GM12878 (cell line): ENCODE measurements around the gene VPS39. TPM values are rescaled to one million over a fixed set of nuclear protein-coding genes. Genes with fewer than 3 reads are reported as not detected.

Source experiments
- ATAC-seq: fragments of 200-7000 bp; cut with Tn5 transposase; 3 replicates; pipeline ENCODE4 v1.9.1; 2020; ENCODE audit warnings: mild to moderate bottlenecking, moderate library complexity
- BruUV-seq: library from RNA; stranded (reverse); fragments of 400-500 nt; replicated peaks from 2 replicates; lab custom pipeline; 2021; lab: Mats Ljungman, UMichigan
- CTCF ChIA-PET: fragments of 300-600 bp; sonication (Branson Sonifier 250); formaldehyde crosslinking; extraction: SDS; loops from one replicate; lab custom pipeline; 2021; ENCODE audit warnings: inconsistent platforms; lab: Yijun Ruan, JAX
- POLR2A ChIA-PET: fragments of 350-600 bp; formaldehyde crosslinking; extraction: SDS; loops from one replicate; lab custom pipeline; 2021; ENCODE audit warnings: inconsistent platforms; lab: Charles Lee
- RAD21 ChIA-PET: fragments of 300-600 bp; sonication (Branson Sonifier 250); formaldehyde crosslinking; loops from one replicate; lab custom pipeline; 2023; ENCODE audit warnings: antibody characterized with exemption; ENCODE audit not compliant: unreplicated experiment; lab: Charles Lee
- SMC1A ChIA-PET: fragments of 300-600 bp; sonication (Branson Sonifier 250); formaldehyde crosslinking; loops from one replicate; lab custom pipeline; 2023; ENCODE audit not compliant: unreplicated experiment, uncharacterized antibody; lab: Charles Lee
- DNase-seq: peaks from one replicate; pipeline ENCODE4 v3.0.0-alpha.2; 2011; ENCODE audit warnings: low read depth, low spot score
- FAIRE-seq: peaks from 3 replicates; lab custom pipeline; 2011; peaks lifted over from hg19 to GRCh38; lab: Jason Lieb, UNC
- H2AFZ ChIP-seq: 2 replicates; pipeline ENCODE4 v1.6.0; 2011; ENCODE audit warnings: low read depth, low read length, control low read depth; ENCODE audit not compliant: control insufficient read depth
- H3K27ac ChIP-seq: 2 replicates; pipeline ENCODE4 v1.5.1; 2011; ENCODE audit warnings: control low read depth; ENCODE audit not compliant: control insufficient read depth, insufficient read depth
- H3K27me3 ChIP-seq, 2 experiments: replicated peaks in 1 of 2; 2 replicates each; pipeline versions ENCODE4 v1.6.0 to v1.6.1; 2011; ENCODE audit warnings: low read length in 1 of 2; ENCODE audit not compliant: control insufficient read depth in 2 of 2, insufficient read depth in 2 of 2
- H3K36me3 ChIP-seq, 2 experiments: 2 replicates each; pipeline ENCODE4 v1.5.1; 2011; ENCODE audit warnings: low read length in 1 of 2; ENCODE audit not compliant: control insufficient read depth in 2 of 2, insufficient read depth in 2 of 2
- H3K4me1 ChIP-seq: 2 replicates; pipeline ENCODE4 v1.6.1; 2011; ENCODE audit warnings: mild to moderate bottlenecking, low read length, moderate library complexity, mixed read lengths; ENCODE audit not compliant: control insufficient read depth, insufficient read depth
- H3K4me2 ChIP-seq: 2 replicates; pipeline ENCODE4 v1.6.0; 2011; ENCODE audit warnings: control low read depth; ENCODE audit not compliant: control insufficient read depth, insufficient read depth
- H3K4me3 ChIP-seq: fragments of 200-600 bp; sonication (generic); 2 replicates; pipeline ENCODE4 v1.5.1; 2016
- H3K79me2 ChIP-seq: 2 replicates; pipeline ENCODE4 v1.6.0; 2011; ENCODE audit warnings: low read length; ENCODE audit not compliant: control insufficient read depth, insufficient read depth
- H3K9ac ChIP-seq: 2 replicates; pipeline ENCODE4 v1.8.0; 2011; ENCODE audit warnings: low read length, control low read depth, mixed read lengths; ENCODE audit not compliant: control insufficient read depth, insufficient read depth
- H3K9me3 ChIP-seq: replicated peaks from 3 replicates; pipeline ENCODE4 v1.5.1; 2011; ENCODE audit warnings: mild to moderate bottlenecking, low read length; ENCODE audit not compliant: control insufficient read depth, insufficient read depth
- H4K20me1 ChIP-seq: 2 replicates; pipeline ENCODE4 v1.6.0; 2011; ENCODE audit not compliant: control insufficient read depth, insufficient read depth
- BRCA1 ChIP-seq: IDR thresholded peaks from 2 replicates; pipeline ENCODE4 v1.6.1; 2011; ENCODE audit warnings: low read depth, low read length, improper control_type of control experiment
- CEBPB ChIP-seq, 2 experiments: fragments of 150-350 bp in 1 of 2; IDR thresholded peaks; 2 replicates each; pipeline ENCODE4 v1.6.1; 2012 to 2014; ENCODE audit warnings: low read depth in 2 of 2, low read length in 2 of 2, borderline replicate concordance in 1 of 2, inconsistent platforms in 1 of 2
- EZH2 ChIP-seq: IDR thresholded peaks from 2 replicates; pipeline ENCODE4 v1.6.1; 2012; ENCODE audit warnings: low read depth, mild to moderate bottlenecking, control low read depth, inconsistent platforms, low read length, borderline replicate concordance; ENCODE audit not compliant: control insufficient read depth
- FOXM1 ChIP-seq: IDR thresholded peaks from 2 replicates; pipeline ENCODE4 v1.6.1; 2012; ENCODE audit warnings: low read depth, mild to moderate bottlenecking, inconsistent platforms, low read length, moderate library complexity
- JUND ChIP-seq: IDR thresholded peaks from 2 replicates; pipeline ENCODE4 v1.6.1; 2012; ENCODE audit warnings: low read depth, mild to moderate bottlenecking, low read length, improper control_type of control experiment, moderate library complexity
- MXI1 ChIP-seq: fragments of 150-350 bp; IDR thresholded peaks from 2 replicates; pipeline ENCODE4 v1.6.1; 2011; ENCODE audit warnings: low read depth, mild to moderate bottlenecking, inconsistent platforms, low read length, improper control_type of control experiment
- NRF1 ChIP-seq: conservative IDR thresholded peaks from 2 replicates; pipeline ENCODE4 v1.6.1; 2011; ENCODE audit warnings: mild to moderate bottlenecking, low read depth, low read length, improper control_type of control experiment
- POLR2AphosphoS5 ChIP-seq: IDR thresholded peaks from 2 replicates; pipeline ENCODE4 v1.6.1; 2011; ENCODE audit warnings: mild to moderate bottlenecking, low read length, inconsistent platforms
- USF1 ChIP-seq: IDR thresholded peaks from 2 replicates; pipeline ENCODE4 v1.6.1; 2011; ENCODE audit warnings: borderline replicate concordance, low read depth, mild to moderate bottlenecking, moderate library complexity, mixed read lengths, low read length; ENCODE audit not compliant: insufficient read depth; ENCODE audit errors: extremely low read length
- WGBS: methylation state at CpG from one replicate; pipeline ENCODE4 v1.1.6; 2016; ENCODE audit warnings: low lambda C conversion rate; ENCODE audit not compliant: insufficient replicate concordance, insufficient coverage; ENCODE audit errors: missing lambda C conversion rate; 5-methylcytosine and 5-hydroxymethylcytosine counted together
- in situ Hi-C: fragments of 300-500 bp; cut with MboI; formaldehyde crosslinking; loops from 9 replicates; pipeline ENCODE4 v1.14.3; 2018; ENCODE audit warnings: mixed read lengths
- intact Hi-C: fragments of 100-400 bp; cut with micrococcal nuclease; formaldehyde crosslinking; loops from one replicate; pipeline ENCODE4 v1.14.2; 2022; ENCODE audit not compliant: unreplicated experiment
- polyA plus RNA-seq, 11 experiments: library from polyadenylated mRNA; depleted of rRNA in 4 of 11; unstranded in 6 of 11; stranded (reverse) in 5 of 11; fragments of >200 nt; fragmentation: Nextera tagmentation in 4 of 11; fragmentation: Illumina TruSeq in 1 of 11; extraction: Ambion mirVana in 4 of 11; extraction: Trizol in 1 of 11; gene quantifications; 1 replicate in 1 of 11; 2 replicates in 10 of 11; pipeline versions ENCODE4 v1.2.1 to v1.2.3, GENCODE V29; 2011 to 2016; ENCODE audit warnings: inconsistent platforms in 2 of 11, missing spikeins in 2 of 11, low read depth in 1 of 11
- total RNA-seq, 4 experiments: library from RNA; depleted of rRNA in 3 of 4; stranded (reverse); fragments of >200 nt in 3 of 4; fragmentation: Illumina TruSeq in 1 of 4; extraction: Trizol in 1 of 4; gene quantifications; 2 replicates each; pipeline versions ENCODE4 v1.2.1 to v1.2.3, GENCODE V29; 2013 to 2021
- TF ChIP-seq, protein P1 (sequence below): IDR thresholded peaks from 2 replicates; pipeline ENCODE4 v1.6.1; 2011; ENCODE audit warnings: borderline replicate concordance, low read depth, mild to moderate bottlenecking, moderate library complexity, low read length; ENCODE audit not compliant: insufficient read depth, poor library complexity, severe bottlenecking
- TF ChIP-seq, protein P2 (sequence below): fragments of 450-650 bp; IDR thresholded peaks from 2 replicates; pipeline ENCODE4 v1.6.1; 2016; ENCODE audit warnings: mild to moderate bottlenecking

VPS39 gene
- total and polyA plus RNA-seq, 10 of the 15 experiments (the other 5 are each of a cell fraction or from before 2014, with no cell fraction given) = 4.9 to 50.0 (median 36.2) TPM

DNA sequence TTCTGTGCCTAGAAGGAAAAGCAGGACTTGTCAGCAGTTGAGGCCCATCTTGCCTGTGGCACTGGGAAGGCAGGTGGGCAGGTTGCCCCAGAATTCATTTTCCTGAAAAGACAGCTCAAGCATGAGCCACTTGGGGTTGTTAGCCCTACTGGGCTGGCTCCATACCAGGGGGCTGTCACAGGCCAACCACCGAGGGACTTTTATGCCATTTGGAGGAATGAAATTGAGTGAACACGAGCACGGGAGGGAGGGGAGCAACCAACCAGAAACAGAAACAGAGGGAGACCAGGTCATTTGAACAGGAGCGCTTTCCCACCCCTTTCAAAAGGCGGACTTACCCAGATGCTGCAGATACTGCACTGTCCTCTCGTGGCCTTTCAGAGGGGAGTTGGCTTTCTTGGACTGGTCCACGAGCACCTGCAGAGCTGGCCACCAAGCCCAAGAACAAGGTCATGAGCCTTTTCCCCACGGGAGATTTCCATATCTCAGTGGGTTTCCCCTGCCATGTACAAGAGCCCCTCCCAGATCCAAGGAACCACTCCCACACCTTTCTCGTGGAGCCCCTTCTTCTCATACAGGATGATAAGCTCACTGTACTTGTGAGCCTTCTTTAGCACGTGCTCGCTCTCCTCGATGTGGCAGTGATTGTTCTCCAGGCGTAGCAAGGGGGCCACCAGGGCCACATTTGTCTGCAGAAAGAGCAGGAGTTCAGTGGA, 41.7 kb downstream of the VPS39 start:
- no TSS peak for BruUV-seq
- WGBS = 97% methylated on average over 13 of the region's 13 CpGs
- H3K36me3 ChIP-seq = peaks cover 31 to 49% of the 10 kb centered on the region in 2 experiments

GRCh38 chr15:42165106-42165505, 43.0 kb downstream of the VPS39 start:
- Histone ChIP-seq H4K20me1 (no peaks in the 10 kb centered on the region), H3K4me3 (no peak overlapping the region), H3K4me1 (no peaks in the 10 kb centered on the region), H3K9me3 (no peaks in the 10 kb centered on the region), H3K9ac (no peak overlapping the region), H2AFZ (no peak overlapping the region), H3K36me3 (peaks cover 29 to 54% of the 10 kb centered on the region in 2 experiments), H3K27me3 (no peaks in the 10 kb centered on the region), H3K79me2 (no peaks in the 10 kb centered on the region), H3K4me2 (no peak overlapping the region), H3K27ac (no peak overlapping the region)
- POLR2A ChIA-PET = interaction anchor here (0.7 kb wide), 1 partner anchor 43 kb away, joined by 3 read pairs; the partner anchor contains the start of gene VPS39
- DNase-seq = no peak
- FAIRE-seq = no peak
- 97% methylated on average over 6 of the region's 6 CpGs for WGBS
- in situ Hi-C loops = no loop called here
- CTCF ChIA-PET = interaction anchor here (0.6 kb wide), 1 partner anchor 1041 kb away, joined by 4 read pairs; no protein-coding TSS in a partner anchor
- intact Hi-C loops = no loop called here
- BruUV-seq = no TSS peak
- RAD21 ChIA-PET = no interaction called here
- no peak for ATAC-seq
- SMC1A ChIA-PET = interaction anchor here (0.6 kb wide), 1 partner anchor 19 kb away, joined by 3 read pairs; no protein-coding TSS in a partner anchor
- TF ChIP-seq CEBPB (IDR thresholded peaks at IDR 0.05; ENCODE audit: borderline replicate concordance in 1 of 2, low read depth in 2 of 2, low read length in 2 of 2) (no peak), EZH2 (no peak), BRCA1 (no peak), FOXM1 (no peak), JUND (no peak), POLR2AphosphoS5 (no peak)
- TF ChIP-seq, protein P1, sequence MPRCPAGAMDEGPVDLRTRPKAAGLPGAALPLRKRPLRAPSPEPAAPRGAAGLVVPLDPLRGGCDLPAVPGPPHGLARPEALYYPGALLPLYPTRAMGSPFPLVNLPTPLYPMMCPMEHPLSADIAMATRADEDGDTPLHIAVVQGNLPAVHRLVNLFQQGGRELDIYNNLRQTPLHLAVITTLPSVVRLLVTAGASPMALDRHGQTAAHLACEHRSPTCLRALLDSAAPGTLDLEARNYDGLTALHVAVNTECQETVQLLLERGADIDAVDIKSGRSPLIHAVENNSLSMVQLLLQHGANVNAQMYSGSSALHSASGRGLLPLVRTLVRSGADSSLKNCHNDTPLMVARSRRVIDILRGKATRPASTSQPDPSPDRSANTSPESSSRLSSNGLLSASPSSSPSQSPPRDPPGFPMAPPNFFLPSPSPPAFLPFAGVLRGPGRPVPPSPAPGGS = peak; percentile 39
- TF ChIP-seq, protein P2, sequence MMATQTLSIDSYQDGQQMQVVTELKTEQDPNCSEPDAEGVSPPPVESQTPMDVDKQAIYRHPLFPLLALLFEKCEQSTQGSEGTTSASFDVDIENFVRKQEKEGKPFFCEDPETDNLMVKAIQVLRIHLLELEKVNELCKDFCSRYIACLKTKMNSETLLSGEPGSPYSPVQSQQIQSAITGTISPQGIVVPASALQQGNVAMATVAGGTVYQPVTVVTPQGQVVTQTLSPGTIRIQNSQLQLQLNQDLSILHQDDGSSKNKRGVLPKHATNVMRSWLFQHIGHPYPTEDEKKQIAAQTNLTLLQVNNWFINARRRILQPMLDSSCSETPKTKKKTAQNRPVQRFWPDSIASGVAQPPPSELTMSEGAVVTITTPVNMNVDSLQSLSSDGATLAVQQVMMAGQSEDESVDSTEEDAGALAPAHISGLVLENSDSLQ = no peak

More for the DNA sequence above, 41.7 kb downstream of the VPS39 start:
- POLR2A ChIA-PET = no interaction called here
- Histone ChIP-seq H3K4me3 (no peak overlapping the region), H3K27ac (no peak overlapping the region), H3K4me1 (0 out of 2 replicates have a peak, but pooled peaks cover 3% of the 10 kb centered on the region), H3K9me3 (no peaks in the 10 kb centered on the region), H3K4me2 (no peak overlapping the region), H3K79me2 (no peaks in the 10 kb centered on the region), H4K20me1 (no peaks in the 10 kb centered on the region), H2AFZ (no peak overlapping the region), H3K9ac (no peak overlapping the region), H3K27me3 (no peaks in the 10 kb centered on the region)
- FAIRE-seq = no peak
- in situ Hi-C loops (no loop called here), intact Hi-C loops (no loop called here)
- SMC1A ChIA-PET = interaction anchor here (1.0 kb wide), 1 partner anchor 53 kb away, joined by 3 read pairs; no protein-coding TSS in a partner anchor
- RAD21 ChIA-PET = no interaction called here
- DNase-seq = no peak
- CTCF ChIA-PET = no interaction called here
- TF ChIP-seq NRF1 (no peak), USF1 (no peak), MXI1 (no peak)
- no peak for ATAC-seq
